ENCODE results near the gene STX16. TPM values are rescaled to one million over a fixed set of nuclear protein-coding genes. Genes with fewer than 3 reads are reported as not detected.
A peak's percentile ranks its signal among the peaks of the same experiment; 100 is the strongest.

Gene STX16
- total RNA-seq, 1 experiment from 2014 or later = 89.1 TPM

GRCh38 chr20:58664883-58665282 lies 13.8 kb downstream of the STX16 start:
- POLR2A ChIA-PET = interaction anchor here (0.6 kb wide), 1 partner anchor 49 kb away, joined by 3 read pairs; no protein-coding TSS in a partner anchor
- CTCF ChIA-PET = interaction anchor here (1.1 to 1.4 kb wide), 2 partner anchors 8 to 14 kb away, joined by 3 to 6 read pairs; partner anchors contain the start of gene STX16
- ATAC-seq = no peak
- H3K27me3 Mint-ChIP-seq (ENCODE audit: low read depth) = no peaks in the 10 kb centered on the region
- H3K27ac Mint-ChIP-seq = peak overlapping the region; percentile 85
- H3K36me3 Mint-ChIP-seq = peaks cover 36% of the 10 kb centered on the region
- peaks cover 83% of the 10 kb centered on the region for H3K4me1 Mint-ChIP-seq
- no peaks in the 10 kb centered on the region for H3K9me3 Mint-ChIP-seq
- no peak overlapping the region for H3K4me3 Mint-ChIP-seq
- DNase-seq (ENCODE audit: low spot score) = no peak
- TF ChIP-seq STAT6 (CRISPR knock-in tag; conservative IDR thresholded peaks at IDR 0.05; ENCODE audit: low read depth) (no peak), FOXK1 (CRISPR knock-in tag; IDR thresholded peaks at IDR 0.05) (no peak), ZBTB43 (CRISPR knock-in tag; IDR thresholded peaks at IDR 0.05) (no peak), ATF3 (CRISPR knock-in tag; conservative IDR thresholded peaks at IDR 0.05) (no peak), ERG (CRISPR knock-in tag; IDR thresholded peaks at IDR 0.05) (no peak), HMGXB4 (CRISPR knock-in tag; IDR thresholded peaks at IDR 0.05) (no peak), NFYB (CRISPR knock-in tag; conservative IDR thresholded peaks at IDR 0.05; ENCODE audit: low read depth) (no peak), ZNF138 (CRISPR knock-in tag; conservative IDR thresholded peaks at IDR 0.05) (no peak)

- ChIA-PET CTCF (interaction anchor here (0.6 kb wide), 1 partner anchor 173 kb away, joined by 3 read pairs; no protein-coding TSS in a partner anchor), POLR2A (no interaction called here)
- TF ChIP-seq SMAD3 (CRISPR knock-in tag; IDR thresholded peaks at IDR 0.05; ENCODE audit: borderline replicate concordance) = no peak
- TF ChIP-seq, protein P1, sequence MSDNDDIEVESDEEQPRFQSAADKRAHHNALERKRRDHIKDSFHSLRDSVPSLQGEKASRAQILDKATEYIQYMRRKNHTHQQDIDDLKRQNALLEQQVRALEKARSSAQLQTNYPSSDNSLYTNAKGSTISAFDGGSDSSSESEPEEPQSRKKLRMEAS (CRISPR knock-in tag; IDR thresholded peaks at IDR 0.05) = no peak
- TF ChIP-seq CREB1 (CRISPR knock-in tag; IDR thresholded peaks at IDR 0.05) = no peak
- no peak for TF ChIP-seq ERG (CRISPR knock-in tag; IDR thresholded peaks at IDR 0.05)
- TF ChIP-seq, protein P2, sequence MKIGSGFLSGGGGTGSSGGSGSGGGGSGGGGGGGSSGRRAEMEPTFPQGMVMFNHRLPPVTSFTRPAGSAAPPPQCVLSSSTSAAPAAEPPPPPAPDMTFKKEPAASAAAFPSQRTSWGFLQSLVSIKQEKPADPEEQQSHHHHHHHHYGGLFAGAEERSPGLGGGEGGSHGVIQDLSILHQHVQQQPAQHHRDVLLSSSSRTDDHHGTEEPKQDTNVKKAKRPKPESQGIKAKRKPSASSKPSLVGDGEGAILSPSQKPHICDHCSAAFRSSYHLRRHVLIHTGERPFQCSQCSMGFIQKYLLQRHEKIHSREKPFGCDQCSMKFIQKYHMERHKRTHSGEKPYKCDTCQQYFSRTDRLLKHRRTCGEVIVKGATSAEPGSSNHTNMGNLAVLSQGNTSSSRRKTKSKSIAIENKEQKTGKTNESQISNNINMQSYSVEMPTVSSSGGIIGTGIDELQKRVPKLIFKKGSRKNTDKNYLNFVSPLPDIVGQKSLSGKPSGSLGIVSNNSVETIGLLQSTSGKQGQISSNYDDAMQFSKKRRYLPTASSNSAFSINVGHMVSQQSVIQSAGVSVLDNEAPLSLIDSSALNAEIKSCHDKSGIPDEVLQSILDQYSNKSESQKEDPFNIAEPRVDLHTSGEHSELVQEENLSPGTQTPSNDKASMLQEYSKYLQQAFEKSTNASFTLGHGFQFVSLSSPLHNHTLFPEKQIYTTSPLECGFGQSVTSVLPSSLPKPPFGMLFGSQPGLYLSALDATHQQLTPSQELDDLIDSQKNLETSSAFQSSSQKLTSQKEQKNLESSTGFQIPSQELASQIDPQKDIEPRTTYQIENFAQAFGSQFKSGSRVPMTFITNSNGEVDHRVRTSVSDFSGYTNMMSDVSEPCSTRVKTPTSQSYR (CRISPR knock-in tag; IDR thresholded peaks at IDR 0.05) = no peak
- TF ChIP-seq MXD4 (CRISPR knock-in tag; IDR thresholded peaks at IDR 0.05; ENCODE audit: borderline replicate concordance) = no peak
- TF ChIP-seq ZNF121 (CRISPR knock-in tag; IDR thresholded peaks at IDR 0.05) = no peak
- H3K27me3 Mint-ChIP-seq (ENCODE audit: low read depth) = no peaks in the 10 kb centered on the region
- ATAC-seq (no peak), DNase-seq (ENCODE audit: low spot score) (no peak)
- H3K27ac Mint-ChIP-seq = peak overlapping the region; percentile 85; the same call in 1 of the 2 replicates
- H3K4me1 Mint-ChIP-seq = peaks cover 84% of the 10 kb centered on the region
- peaks cover 36% of the 10 kb centered on the region for H3K36me3 Mint-ChIP-seq
- no peak overlapping the region for H3K4me3 Mint-ChIP-seq
- H3K9me3 Mint-ChIP-seq = no peaks in the 10 kb centered on the region
Measured at GRCh38 chr20:58665606-58666005, 14.5 kb downstream of the STX16 start.

All from WTC11 (cell line).